Fibroblast of the aortic adventitia (primary cell): Measurements from ENCODE around the gene WDTC1. TPM values are rescaled to one million over a fixed set of nuclear protein-coding genes. Genes with fewer than 3 reads are reported as not detected.

ENCODE experiments used
- DNase-seq: peaks from one replicate; pipeline ENCODE4 v3.0.0-alpha.2; 2010; ENCODE audit warnings: low read depth
- H3K4me3 ChIP-seq: 2 replicates; pipeline ENCODE4 v1.5.1; 2011; ENCODE audit warnings: low read depth, mild to moderate bottlenecking, control low read depth, low read length, moderate library complexity
- CTCF ChIP-seq: IDR thresholded peaks from 2 replicates; pipeline ENCODE4 v1.5.1; 2011; ENCODE audit warnings: mild to moderate bottlenecking, low read length, control low read depth, inconsistent platforms; ENCODE audit not compliant: insufficient read depth
- total RNA-seq: library from RNA; depleted of rRNA; stranded (reverse); fragments of >200 nt; gene quantifications from 2 replicates; pipeline ENCODE4 v1.2.3, GENCODE V29; 2012; ENCODE audit warnings: low replicate concordance

The WDTC1 gene
- total RNA-seq, 1 donor, result 24.7 TPM

- H3K4me3 ChIP-seq, result no peak overlapping the region
- TF ChIP-seq CTCF, result no peak
- no peak for DNase-seq
Measured at GRCh38 chr1:27301582-27302199, 67.3 kb downstream of the WDTC1 start.

GRCh38 chr1:27302612-27303011, 68.2 kb downstream of the WDTC1 start:
- DNase-seq, result no peak
- H3K4me3 ChIP-seq, result no peak overlapping the region
- TF ChIP-seq CTCF, result no peak

- H3K4me3 ChIP-seq, result no peak overlapping the region
- no peak for DNase-seq
- TF ChIP-seq CTCF, result no peak
Measured at GRCh38 chr1:27303509-27303908, 69.1 kb downstream of the WDTC1 start.

GRCh38 chr1:27306071-27306470, 71.6 kb downstream of the WDTC1 start:
- H3K4me3 ChIP-seq, result no peak overlapping the region
- no peak for TF ChIP-seq CTCF
- no peak for DNase-seq

GRCh38 chr1:27306892-27307761, 72.7 kb downstream of the WDTC1 start:
- TF ChIP-seq CTCF, result peak; percentile 6
- no peak for DNase-seq
- no peak overlapping the region for H3K4me3 ChIP-seq

- no peak for DNase-seq
- no peak for TF ChIP-seq CTCF
- H3K4me3 ChIP-seq, result no peak overlapping the region
Measured at GRCh38 chr1:27307874-27308598, 73.6 kb downstream of the WDTC1 start.
